ENCODE measurements around the gene RGSL1. TPM values are rescaled to one million over a fixed set of nuclear protein-coding genes. Genes with fewer than 3 reads are reported as not detected.

RGSL1 gene
- total and polyA plus RNA-seq, 8 donors: not detected

- TF ChIP-seq, protein P1, sequence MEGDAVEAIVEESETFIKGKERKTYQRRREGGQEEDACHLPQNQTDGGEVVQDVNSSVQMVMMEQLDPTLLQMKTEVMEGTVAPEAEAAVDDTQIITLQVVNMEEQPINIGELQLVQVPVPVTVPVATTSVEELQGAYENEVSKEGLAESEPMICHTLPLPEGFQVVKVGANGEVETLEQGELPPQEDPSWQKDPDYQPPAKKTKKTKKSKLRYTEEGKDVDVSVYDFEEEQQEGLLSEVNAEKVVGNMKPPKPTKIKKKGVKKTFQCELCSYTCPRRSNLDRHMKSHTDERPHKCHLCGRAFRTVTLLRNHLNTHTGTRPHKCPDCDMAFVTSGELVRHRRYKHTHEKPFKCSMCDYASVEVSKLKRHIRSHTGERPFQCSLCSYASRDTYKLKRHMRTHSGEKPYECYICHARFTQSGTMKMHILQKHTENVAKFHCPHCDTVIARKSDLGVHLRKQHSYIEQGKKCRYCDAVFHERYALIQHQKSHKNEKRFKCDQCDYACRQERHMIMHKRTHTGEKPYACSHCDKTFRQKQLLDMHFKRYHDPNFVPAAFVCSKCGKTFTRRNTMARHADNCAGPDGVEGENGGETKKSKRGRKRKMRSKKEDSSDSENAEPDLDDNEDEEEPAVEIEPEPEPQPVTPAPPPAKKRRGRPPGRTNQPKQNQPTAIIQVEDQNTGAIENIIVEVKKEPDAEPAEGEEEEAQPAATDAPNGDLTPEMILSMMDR (IDR thresholded peaks at IDR 0.05): no peak
- intact Hi-C loops (cut with DNase I): loop anchor here in 1 of 3 donors (5.0 kb wide), 1 partner anchor 265 kb away; no protein-coding TSS in a partner anchor
- 39 to 44% methylated on average over 3 of the region's 3 CpGs for WGBS, 2 donors
- Histone ChIP-seq H3K27me3 (no peaks in the 10 kb centered on the region), H3K9me3 (no peaks in the 10 kb centered on the region), H3K4me1 (peaks cover 0 to 12% (median 0%) of the 10 kb centered on the region in 3 donors), H3K4me3 (no peak overlapping the region), H3K36me3 (no peaks in the 10 kb centered on the region), H3K27ac (peak overlapping the region in 1 of 4 donors; percentile 35)
- FAIRE-seq: no peak
- no peak for DNase-seq
- peak in 1 of 4 donors; percentile 14 for ATAC-seq
These were observed 42.2 kb upstream of the RGSL1 start for GRCh38 chr1:182407724-182408123.

DNA sequence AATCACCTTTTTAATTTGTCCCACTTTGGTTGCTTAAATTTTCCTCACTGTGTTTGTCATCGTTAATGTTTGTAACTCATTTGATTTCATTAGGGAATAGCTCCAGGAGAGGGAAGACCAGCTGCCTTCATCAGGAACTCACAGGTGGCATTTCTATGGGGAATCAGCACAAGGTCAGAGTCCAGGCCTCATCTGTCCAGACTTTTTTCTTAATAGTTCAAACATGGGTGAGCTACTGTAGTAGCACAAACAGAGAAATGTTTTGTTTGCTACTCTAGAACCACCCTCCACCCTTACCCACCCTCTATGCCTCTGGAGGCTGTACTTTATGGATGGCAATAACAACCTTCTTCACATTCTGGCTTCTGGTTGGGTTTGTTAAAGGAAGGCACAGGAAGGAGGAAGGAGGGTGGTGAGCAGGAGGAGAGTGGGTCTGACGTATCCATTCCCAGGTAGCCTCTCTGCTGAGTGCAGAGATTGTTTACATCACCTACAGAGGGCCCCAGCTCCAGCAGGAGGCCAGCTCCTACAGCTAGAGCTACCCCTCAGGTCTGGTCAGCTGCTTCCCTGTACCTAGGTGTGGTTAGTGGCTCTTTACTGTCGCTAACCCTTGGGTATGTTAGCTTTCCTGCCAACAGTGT, 41.4 kb upstream of the RGSL1 start:
- intact Hi-C loops (cut with DNase I): loop anchor here in 1 of 3 donors (5.0 kb wide), 1 partner anchor 266 kb away; no protein-coding TSS in a partner anchor
- WGBS, 2 donors: 35 to 41% methylated on average over 3 of the region's 3 CpGs
- H3K36me3 ChIP-seq: no peaks in the 10 kb centered on the region
- no peak for DNase-seq
- no peak for FAIRE-seq
- no peaks in the 10 kb centered on the region for H3K27me3 ChIP-seq
- no peak overlapping the region for H3K4me3 ChIP-seq
- peaks cover 0 to 12% (median 0%) of the 10 kb centered on the region in 3 donors for H3K4me1 ChIP-seq
- peak overlapping the region in 2 of 4 donors; percentile 35 to 39 for H3K27ac ChIP-seq
- peak in 2 of 4 donors; percentile 40 to 55 for ATAC-seq
- TF ChIP-seq, protein P1 (IDR thresholded peaks at IDR 0.05): no peak
- H3K9me3 ChIP-seq: no peaks in the 10 kb centered on the region

GRCh38 chr1:182410138-182410537, 39.8 kb upstream of the RGSL1 start:
- DNase-seq: no peak

GRCh38 chr1:182410620-182411273, 39.2 kb upstream of the RGSL1 start:
- Histone ChIP-seq H3K27ac (peak overlapping the region in 2 of 4 donors; percentile 30 to 62), H3K36me3 (no peaks in the 10 kb centered on the region), H3K9me3 (no peaks in the 10 kb centered on the region), H3K27me3 (no peaks in the 10 kb centered on the region), H3K4me1 (peaks cover 0 to 12% (median 0%) of the 10 kb centered on the region in 3 donors), H3K4me3 (no peak overlapping the region)
- TF ChIP-seq, protein P1 (IDR thresholded peaks at IDR 0.05): no peak
- intact Hi-C loops (cut with DNase I): no loop called here
- ATAC-seq (peak; percentile 81 to 94 (median 87)), DNase-seq (peak in 2 of 6 donors; percentile 16 to 35), FAIRE-seq (no peak)
- WGBS, 2 donors: 11 to 19% methylated on average over 1 of the region's 1 CpG

More at GRCh38 chr1:182410138-182410537, 39.8 kb upstream of the RGSL1 start:
- ATAC-seq (no peak), FAIRE-seq (no peak)
- peak overlapping the region; percentile 30 to 62 (median 46) for H3K27ac ChIP-seq
- intact Hi-C loops (cut with DNase I): no loop called here
- no peak overlapping the region for H3K4me3 ChIP-seq
- no peaks in the 10 kb centered on the region for H3K9me3 ChIP-seq
- 63 to 66% methylated on average over 4 of the region's 4 CpGs for WGBS, 2 donors
- no peaks in the 10 kb centered on the region for H3K36me3 ChIP-seq
- TF ChIP-seq, protein P1 (IDR thresholded peaks at IDR 0.05): no peak
- peaks cover 0 to 12% (median 0%) of the 10 kb centered on the region in 3 donors for H3K4me1 ChIP-seq
- no peaks in the 10 kb centered on the region for H3K27me3 ChIP-seq
